Right atrium auricular region (tissue), 2 donors: Measurements from ENCODE around the gene UBL7. TPM values are rescaled to one million over a fixed set of nuclear protein-coding genes. Genes with fewer than 3 reads are reported as not detected.

ENCODE experiments used
- DNase-seq: peaks from one replicate; pipeline ENCODE4 v3.0.0-alpha.2; 2019; ENCODE audit warnings: low spot score
- H3K27ac ChIP-seq, 2 donors: fragments of 200-600 bp; sonication (generic); 1 replicate in 1 of 2; 2 replicates in 1 of 2; pipeline ENCODE4 v1.5.1; 2016 to 2019
- H3K27me3 ChIP-seq, 2 donors: fragments of 200-600 bp; sonication (generic); one replicate each; pipeline versions ENCODE4 v1.5.1 to v1.6.0; 2017 to 2019
- H3K36me3 ChIP-seq: fragments of 200-600 bp; sonication (generic); one replicate; pipeline ENCODE4 v1.5.1; 2016
- H3K4me1 ChIP-seq, 2 donors: fragments of 200-600 bp; sonication (generic); one replicate each; pipeline versions ENCODE4 v1.5.1 to v1.6.0; 2017 to 2019
- H3K4me3 ChIP-seq, 2 donors: fragments of 200-600 bp; sonication (generic); 1 replicate in 1 of 2; 2 replicates in 1 of 2; pipeline ENCODE4 v1.5.1; 2017 to 2019; ENCODE audit warnings: mild to moderate bottlenecking in 1 of 2, moderate library complexity in 1 of 2
- H3K9me3 ChIP-seq, 2 donors: fragments of 200-600 bp; sonication (generic); one replicate each; pipeline ENCODE4 v1.5.1; 2019
- CTCF ChIP-seq, 2 donors: fragments of 200-600 bp; sonication (generic); IDR thresholded peaks; one replicate each; pipeline ENCODE4 v1.5.1; 2019; ENCODE audit warnings: antibody characterized with exemption in 2 of 2
- total RNA-seq, 2 donors: library from RNA; depleted of rRNA; stranded (reverse); fragments of >200 nt; gene quantifications; one replicate each; pipeline ENCODE4 v1.1.0, GENCODE V29; 2016

The UBL7 gene, protein sequence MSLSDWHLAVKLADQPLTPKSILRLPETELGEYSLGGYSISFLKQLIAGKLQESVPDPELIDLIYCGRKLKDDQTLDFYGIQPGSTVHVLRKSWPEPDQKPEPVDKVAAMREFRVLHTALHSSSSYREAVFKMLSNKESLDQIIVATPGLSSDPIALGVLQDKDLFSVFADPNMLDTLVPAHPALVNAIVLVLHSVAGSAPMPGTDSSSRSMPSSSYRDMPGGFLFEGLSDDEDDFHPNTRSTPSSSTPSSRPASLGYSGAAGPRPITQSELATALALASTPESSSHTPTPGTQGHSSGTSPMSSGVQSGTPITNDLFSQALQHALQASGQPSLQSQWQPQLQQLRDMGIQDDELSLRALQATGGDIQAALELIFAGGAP
- 10 to 100 TPM; 65.4 to 68.2 TPM for total RNA-seq

- peaks cover 0 to 17% of the 10 kb centered on the region in 2 donors for H3K4me1 ChIP-seq
- H3K4me3 ChIP-seq = peak within 1 kb of the TSS; percentile 65 to 70
- peak; percentile 99 for DNase-seq
- TF ChIP-seq CTCF (IDR thresholded peaks at IDR 0.05) = peak in 1 of 2 donors; percentile 44
- no peaks in the 10 kb centered on the region for H3K27me3 ChIP-seq
- H3K36me3 ChIP-seq = peaks cover 17% of the 10 kb centered on the region
- peak within 1 kb of the TSS; percentile 83 for H3K27ac ChIP-seq
- H3K9me3 ChIP-seq = no peaks in the 10 kb centered on the region
Observed at GRCh38 chr15:74460871-74461846, at the start of gene UBL7. TSS of gene UBL7 (minus strand) at chr15:74461160. CDS start at chr15:74458867, 2,293 bp downstream.

DNA sequence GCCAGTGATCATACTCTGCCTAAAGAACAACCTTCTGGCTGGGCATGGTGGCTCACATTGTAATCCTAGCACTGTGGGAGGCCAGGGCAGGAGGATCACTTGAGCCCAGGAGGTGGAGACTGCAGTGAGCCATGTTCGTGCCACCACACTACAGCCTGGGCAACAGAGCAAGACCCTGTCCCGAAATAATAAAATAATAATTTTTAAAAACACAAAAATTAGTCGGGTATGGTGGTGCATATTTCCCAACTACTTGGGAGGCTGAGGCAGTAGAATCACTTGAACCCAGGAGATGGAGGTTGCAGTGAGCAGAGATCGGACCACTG is 45.5 kb upstream of the UBL7 start:
- H3K27me3 ChIP-seq = no peaks in the 10 kb centered on the region
- no peaks in the 10 kb centered on the region for H3K4me1 ChIP-seq
- no peaks in the 10 kb centered on the region for H3K36me3 ChIP-seq
- TF ChIP-seq CTCF (IDR thresholded peaks at IDR 0.05) = no peak
- H3K4me3 ChIP-seq = no peak overlapping the region
- H3K27ac ChIP-seq = no peak overlapping the region
- DNase-seq = no peak
- no peaks in the 10 kb centered on the region for H3K9me3 ChIP-seq

GRCh38 chr15:74505837-74506514 is 45.0 kb upstream of the UBL7 start:
- no peaks in the 10 kb centered on the region for H3K36me3 ChIP-seq
- no peak overlapping the region for H3K27ac ChIP-seq
- H3K27me3 ChIP-seq = no peaks in the 10 kb centered on the region
- DNase-seq = no peak
- TF ChIP-seq CTCF (IDR thresholded peaks at IDR 0.05) = no peak
- H3K4me1 ChIP-seq = no peaks in the 10 kb centered on the region
- H3K9me3 ChIP-seq = no peaks in the 10 kb centered on the region
- H3K4me3 ChIP-seq = no peak overlapping the region

DNA sequence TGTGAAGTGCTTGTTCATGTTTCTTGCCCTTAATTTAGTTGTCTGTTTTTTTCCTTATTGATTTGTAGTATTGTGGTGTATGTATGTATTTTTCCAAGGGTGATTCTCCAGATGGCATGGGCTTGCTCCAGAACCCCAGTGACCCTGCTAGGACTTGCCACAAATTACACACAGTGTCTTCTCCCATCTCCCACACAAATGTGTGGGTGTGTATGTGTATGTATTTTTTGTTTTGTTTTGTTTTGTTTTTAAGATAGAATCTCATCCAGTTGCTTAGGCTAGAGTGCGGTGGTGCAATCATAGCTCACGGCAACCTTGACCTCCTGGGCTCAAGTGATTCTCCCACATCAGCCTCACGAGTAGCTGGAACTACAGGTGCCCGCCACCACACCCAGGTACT is 43.9 kb upstream of the UBL7 start:
- no peak for DNase-seq
- H3K27me3 ChIP-seq = no peaks in the 10 kb centered on the region
- no peaks in the 10 kb centered on the region for H3K9me3 ChIP-seq
- no peak for TF ChIP-seq CTCF (IDR thresholded peaks at IDR 0.05)
- no peak overlapping the region for H3K4me3 ChIP-seq
- H3K27ac ChIP-seq = no peak overlapping the region
- H3K4me1 ChIP-seq = no peaks in the 10 kb centered on the region
- no peaks in the 10 kb centered on the region for H3K36me3 ChIP-seq

DNA sequence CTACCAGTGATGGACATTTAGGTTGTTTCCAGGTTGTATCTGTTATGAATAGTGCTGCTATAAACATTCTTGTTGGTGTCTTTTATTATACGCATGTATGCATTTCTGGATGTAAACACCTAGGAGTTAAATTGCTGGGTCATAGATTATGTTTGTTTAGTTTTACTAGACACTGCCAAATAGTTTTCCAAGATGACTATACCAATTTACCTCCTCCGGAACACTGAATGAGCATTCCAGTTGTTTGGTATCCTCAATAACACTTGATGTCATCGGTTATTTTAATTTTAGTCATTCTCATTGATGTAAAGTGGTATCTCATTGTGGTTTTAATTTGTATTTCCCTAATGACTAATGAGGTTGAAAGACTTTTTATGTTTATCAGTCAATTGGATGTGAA is 43.5 kb upstream of the UBL7 start:
- TF ChIP-seq CTCF (IDR thresholded peaks at IDR 0.05) = no peak

More for the DNA sequence above, 43.5 kb upstream of the UBL7 start:
- Histone ChIP-seq H3K36me3 (no peaks in the 10 kb centered on the region), H3K4me3 (no peak overlapping the region), H3K9me3 (no peaks in the 10 kb centered on the region), H3K27ac (no peak overlapping the region), H3K4me1 (no peaks in the 10 kb centered on the region), H3K27me3 (no peaks in the 10 kb centered on the region)
- no peak for DNase-seq
